Measurements from ENCODE around the gene CSNK2A1. TPM values are rescaled to one million over a fixed set of nuclear protein-coding genes. Genes with fewer than 3 reads are reported as not detected.

Gene CSNK2A1
- total and polyA plus RNA-seq, 4 donors, result 17.0 to 60.3 (median 39.7) TPM

- H3K9me3 ChIP-seq (ENCODE audit: control insufficient read depth in 4 of 4, low read length in 3 of 4), result no peaks in the 10 kb centered on the region
- no peak overlapping the region for H3K4me3 ChIP-seq (ENCODE audit: low read depth in 1 of 3, low read length in 3 of 3)
- H3K36me3 ChIP-seq (ENCODE audit: control insufficient read depth in 4 of 4, insufficient read depth in 3 of 4, low read depth in 1 of 4, low read length in 3 of 4), result no peaks in the 10 kb centered on the region
- no peak overlapping the region for H3K9ac ChIP-seq (ENCODE audit: low read depth in 1 of 2, low read length in 2 of 2)
- H3K4me1 ChIP-seq (ENCODE audit: control insufficient read depth in 4 of 4, insufficient read depth in 4 of 4, low read length in 3 of 4), result no peaks in the 10 kb centered on the region
- peaks cover 0 to 7% (median 1%) of the 10 kb centered on the region in 4 donors for H3K27me3 ChIP-seq (ENCODE audit: control insufficient read depth in 4 of 4, insufficient read depth in 4 of 4, low read length in 3 of 4)
- no peak overlapping the region for H3K27ac ChIP-seq (ENCODE audit: low read depth in 1 of 2, low read length in 2 of 2)
- WGBS, result 35% methylated on average over 15 of the region's 15 CpGs
- no peak for TF ChIP-seq RAD21 (IDR thresholded peaks at IDR 0.05)
- TF ChIP-seq HNF4A (conservative IDR thresholded peaks at IDR 0.05), result no peak
- TF ChIP-seq MAX (IDR thresholded peaks at IDR 0.05), result no peak
- TF ChIP-seq SP1 (IDR thresholded peaks at IDR 0.05), result no peak
- no peak for TF ChIP-seq FOXA1 (IDR thresholded peaks at IDR 0.05)
- TF ChIP-seq GABPA (IDR thresholded peaks at IDR 0.05 in 1 of 2, conservative IDR thresholded peaks at IDR 0.05 in 1 of 2), result no peak
- TF ChIP-seq CTCF (IDR thresholded peaks at IDR 0.05; ENCODE audit: low read depth, low read length, missing input control), result no peak
- TF ChIP-seq RXRA (IDR thresholded peaks at IDR 0.05), result no peak
- no peak for DNase-seq (ENCODE audit: low spot score)
These were observed 30.8 kb upstream of the CSNK2A1 start for GRCh38 chr20:574297-574942.

- no peaks in the 10 kb centered on the region for H3K9me3 ChIP-seq (ENCODE audit: control insufficient read depth in 4 of 4, low read length in 3 of 4)
- no peak overlapping the region for H3K4me3 ChIP-seq (ENCODE audit: low read depth in 1 of 3, low read length in 3 of 3)
- H3K4me1 ChIP-seq (ENCODE audit: control insufficient read depth in 4 of 4, insufficient read depth in 4 of 4, low read length in 3 of 4), result no peaks in the 10 kb centered on the region
- no peak overlapping the region for H3K27ac ChIP-seq (ENCODE audit: low read depth in 1 of 2, low read length in 2 of 2)
- DNase-seq (ENCODE audit: low spot score), result no peak
- peaks cover 0 to 9% (median 1%) of the 10 kb centered on the region in 4 donors for H3K27me3 ChIP-seq (ENCODE audit: control insufficient read depth in 4 of 4, insufficient read depth in 4 of 4, low read length in 3 of 4)
- WGBS, result 54% methylated on average over 12 of the region's 12 CpGs
- TF ChIP-seq RXRA (IDR thresholded peaks at IDR 0.05) (no peak), MAX (IDR thresholded peaks at IDR 0.05) (no peak), YY1 (IDR thresholded peaks at IDR 0.05) (no peak), HNF4G (IDR thresholded peaks at IDR 0.05) (no peak), ZBTB33 (IDR thresholded peaks at IDR 0.05) (no peak), CTCF (IDR thresholded peaks at IDR 0.05; ENCODE audit: low read depth, low read length, missing input control) (no peak), TAF1 (conservative IDR thresholded peaks at IDR 0.05) (no peak), HNF4A (conservative IDR thresholded peaks at IDR 0.05) (no peak), EGR1 (IDR thresholded peaks at IDR 0.05; ENCODE audit: low read depth in 2 of 2) (no peak), SP1 (IDR thresholded peaks at IDR 0.05) (no peak), FOXA2 (IDR thresholded peaks at IDR 0.05) (no peak), RAD21 (IDR thresholded peaks at IDR 0.05) (no peak), REST (IDR thresholded peaks at IDR 0.05) (no peak), FOXA1 (IDR thresholded peaks at IDR 0.05) (no peak), ATF3 (IDR thresholded peaks at IDR 0.05) (no peak), GABPA (IDR thresholded peaks at IDR 0.05 in 1 of 2, conservative IDR thresholded peaks at IDR 0.05 in 1 of 2) (no peak), NR2F2 (IDR thresholded peaks at IDR 0.05) (no peak), JUND (IDR thresholded peaks at IDR 0.05) (no peak)
- no peaks in the 10 kb centered on the region for H3K36me3 ChIP-seq (ENCODE audit: control insufficient read depth in 4 of 4, insufficient read depth in 3 of 4, low read depth in 1 of 4, low read length in 3 of 4)
- H3K9ac ChIP-seq (ENCODE audit: low read depth in 1 of 2, low read length in 2 of 2), result no peak overlapping the region
These were observed 30.1 kb upstream of the CSNK2A1 start for GRCh38 chr20:573414-574296.
